ENCODE data around the gene SMIM10L1. TPM values are rescaled to one million over a fixed set of nuclear protein-coding genes. Genes with fewer than 3 reads are reported as not detected.

SMIM10L1 gene
- total RNA-seq, 1 donor from 2014 or later: 25.5 TPM

DNA sequence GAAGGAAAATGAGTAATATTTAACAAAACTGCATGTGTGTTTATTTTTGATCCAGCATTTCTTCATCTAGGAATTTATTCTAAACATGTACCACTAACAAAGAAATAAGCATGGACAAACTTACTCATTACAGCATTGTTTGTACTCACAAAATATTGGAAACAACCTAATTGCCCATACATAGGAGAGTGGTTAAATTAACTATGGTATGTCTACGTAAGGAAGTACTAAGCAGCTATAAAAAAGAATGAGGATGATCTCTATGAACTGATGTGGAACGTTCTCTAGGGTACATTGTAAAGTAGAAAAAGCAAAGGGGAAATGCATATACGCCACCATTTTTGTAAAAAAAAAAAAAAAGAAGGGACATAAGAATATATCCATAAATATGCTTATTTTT lies 33.2 kb downstream of the SMIM10L1 start:
- no peak overlapping the region for H3K4me3 Mint-ChIP-seq (ENCODE audit: low read depth)
- peaks cover 2% of the 10 kb centered on the region for H3K36me3 Mint-ChIP-seq (ENCODE audit: insufficient read depth)
- DNase-seq (ENCODE audit: low spot score, unreplicated experiment): no peak
- H3K27ac Mint-ChIP-seq: no peak overlapping the region
- TF ChIP-seq, protein P1, sequence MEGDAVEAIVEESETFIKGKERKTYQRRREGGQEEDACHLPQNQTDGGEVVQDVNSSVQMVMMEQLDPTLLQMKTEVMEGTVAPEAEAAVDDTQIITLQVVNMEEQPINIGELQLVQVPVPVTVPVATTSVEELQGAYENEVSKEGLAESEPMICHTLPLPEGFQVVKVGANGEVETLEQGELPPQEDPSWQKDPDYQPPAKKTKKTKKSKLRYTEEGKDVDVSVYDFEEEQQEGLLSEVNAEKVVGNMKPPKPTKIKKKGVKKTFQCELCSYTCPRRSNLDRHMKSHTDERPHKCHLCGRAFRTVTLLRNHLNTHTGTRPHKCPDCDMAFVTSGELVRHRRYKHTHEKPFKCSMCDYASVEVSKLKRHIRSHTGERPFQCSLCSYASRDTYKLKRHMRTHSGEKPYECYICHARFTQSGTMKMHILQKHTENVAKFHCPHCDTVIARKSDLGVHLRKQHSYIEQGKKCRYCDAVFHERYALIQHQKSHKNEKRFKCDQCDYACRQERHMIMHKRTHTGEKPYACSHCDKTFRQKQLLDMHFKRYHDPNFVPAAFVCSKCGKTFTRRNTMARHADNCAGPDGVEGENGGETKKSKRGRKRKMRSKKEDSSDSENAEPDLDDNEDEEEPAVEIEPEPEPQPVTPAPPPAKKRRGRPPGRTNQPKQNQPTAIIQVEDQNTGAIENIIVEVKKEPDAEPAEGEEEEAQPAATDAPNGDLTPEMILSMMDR (IDR thresholded peaks at IDR 0.05; ENCODE audit: unreplicated experiment): no peak
- H3K27me3 Mint-ChIP-seq: no peaks in the 10 kb centered on the region
- H3K4me1 Mint-ChIP-seq (ENCODE audit: low read depth): peaks cover 7% of the 10 kb centered on the region
- peaks cover 14% of the 10 kb centered on the region for H3K9me3 Mint-ChIP-seq (ENCODE audit: low read depth)

DNA sequence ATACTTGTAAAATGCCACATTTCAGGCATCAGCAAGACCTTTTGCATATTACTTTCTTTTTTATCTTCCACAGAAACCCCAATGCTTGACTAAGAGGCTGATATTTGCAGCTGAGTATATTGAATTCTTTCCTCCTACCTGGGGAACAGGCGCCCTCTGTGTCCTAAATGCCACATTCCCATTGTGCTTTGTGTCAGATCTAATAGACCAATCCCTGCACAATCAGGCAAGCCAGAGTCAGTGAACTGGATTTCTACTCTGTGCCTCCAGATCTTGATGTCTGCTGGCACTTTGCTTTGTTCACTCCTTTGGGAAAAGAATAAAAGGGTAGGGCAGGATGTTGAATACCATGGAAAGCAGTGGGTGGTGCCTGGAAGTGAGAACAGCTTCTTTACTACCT lies 38.1 kb downstream of the SMIM10L1 start:
- H3K36me3 Mint-ChIP-seq (ENCODE audit: insufficient read depth): no peaks in the 10 kb centered on the region
- H3K9me3 Mint-ChIP-seq (ENCODE audit: low read depth): peaks cover 7% of the 10 kb centered on the region
- no peak for DNase-seq (ENCODE audit: low spot score, unreplicated experiment)
- TF ChIP-seq, protein P1 (IDR thresholded peaks at IDR 0.05; ENCODE audit: unreplicated experiment): peak; percentile 31
- no peaks in the 10 kb centered on the region for H3K27me3 Mint-ChIP-seq
- no peak overlapping the region for H3K27ac Mint-ChIP-seq
- no peak overlapping the region for H3K4me3 Mint-ChIP-seq (ENCODE audit: low read depth)
- H3K4me1 Mint-ChIP-seq (ENCODE audit: low read depth): peaks cover 4% of the 10 kb centered on the region

Other genes with a start within 250 kb of the SMIM10L1 start
- gene PRH2, start 242.0 kb upstream of the SMIM10L1 start, total RNA-seq: not detected in 2 replicates
- 5.7 and 6.1 TPM in 2 replicates for gene TAS2R14, start 231.9 kb upstream of the SMIM10L1 start, total RNA-seq
- 2.7 and 3.5 TPM in 2 replicates for gene TAS2R50, start 184.3 kb upstream of the SMIM10L1 start, total RNA-seq
- gene TAS2R20, start 172.9 kb upstream of the SMIM10L1 start, total RNA-seq: 3.8 and 4.0 TPM in 2 replicates
- 6.6 and 8.5 TPM in 2 replicates for gene TAS2R19, start 148.6 kb upstream of the SMIM10L1 start, total RNA-seq
- 8.6 and 10.3 TPM in 2 replicates for gene TAS2R31, start 139.8 kb upstream of the SMIM10L1 start, total RNA-seq
- gene TAS2R46, start 108.9 kb upstream of the SMIM10L1 start, total RNA-seq: 2.6 and 3.3 TPM in 2 replicates
- gene TAS2R43, start 78.9 kb upstream of the SMIM10L1 start, total RNA-seq: 1.2 and 1.9 TPM in 2 replicates
- 5.6 and 6.3 TPM in 2 replicates for gene TAS2R30, start 36.5 kb upstream of the SMIM10L1 start, total RNA-seq
- gene TAS2R42, start 15.7 kb downstream of the SMIM10L1 start, total RNA-seq: not detected in 2 replicates
- gene PRB3, start 98.5 kb downstream of the SMIM10L1 start, total RNA-seq: 0.55 and 0.84 TPM in 2 replicates
- not detected in 2 replicates for gene PRB4, start 139.2 kb downstream of the SMIM10L1 start, total RNA-seq
- not detected in 2 replicates for gene PRB2, start 224.4 kb downstream of the SMIM10L1 start, total RNA-seq